SK-N-SH (cell line): ENCODE measurements around the gene PUM1. TPM values are rescaled to one million over a fixed set of nuclear protein-coding genes. Genes with fewer than 3 reads are reported as not detected.

Experiments used
- CTCF ChIA-PET: fragments of 300-600, 350-600 bp; formaldehyde crosslinking; extraction: SDS; loops from one replicate; lab custom pipeline; 2021; lab: Yijun Ruan, JAX
- POLR2A ChIA-PET: fragments of 350-600 bp; sonication (Branson Sonifier 250); formaldehyde crosslinking; extraction: SDS; loops from one replicate; lab custom pipeline; 2020; ENCODE audit warnings: antibody characterized with exemption, inconsistent platforms; lab: Yijun Ruan, JAX
- DNase-seq: peaks from one replicate; pipeline ENCODE4 v3.0.0; 2012
- H2AFZ ChIP-seq: fragments of 200-600 bp; sonication (generic); 2 replicates; pipeline ENCODE4 v1.8.1; 2016; ENCODE audit warnings: antibody characterized with exemption, mild to moderate bottlenecking, low read depth
- H3F3A ChIP-seq: fragments of 200-600 bp; sonication (generic); replicated peaks from 2 replicates; pipeline ENCODE3; 2016; ENCODE audit warnings: antibody characterized with exemption, mild to moderate bottlenecking; ENCODE audit not compliant: insufficient read depth
- H3K27ac ChIP-seq, 2 experiments: fragments of 200-500 bp in 1 of 2; fragments of 200-600 bp in 1 of 2; sonication (Bioruptor generic) in 1 of 2; sonication (generic), shearing (Covaris generic) in 1 of 2; 2 replicates each; pipeline versions ENCODE4 v1.5.1 to v1.6.1; 2014 to 2016; ENCODE audit warnings: low read depth in 2 of 2, inconsistent platforms in 1 of 2, low read length in 1 of 2, mild to moderate bottlenecking in 1 of 2, mixed read lengths in 1 of 2
- H3K27me3 ChIP-seq: fragments of 200-600 bp; sonication (generic), shearing (Covaris generic); 2 replicates; pipeline ENCODE4 v1.6.1; 2016; ENCODE audit warnings: mixed run types; ENCODE audit not compliant: insufficient read depth
- H3K36me3 ChIP-seq, 2 experiments: fragments of 200-500 bp in 1 of 2; fragments of 200-600 bp in 1 of 2; sonication (Bioruptor generic) in 1 of 2; sonication (generic) in 1 of 2; replicated peaks in 1 of 2; 2 replicates each; pipeline versions ENCODE3 to v1.5.1; 2014 to 2016; ENCODE audit warnings: low read length in 1 of 2, mild to moderate bottlenecking in 1 of 2; ENCODE audit not compliant: insufficient read depth in 2 of 2, control insufficient read depth in 1 of 2
- H3K4me1 ChIP-seq, 2 experiments: fragments of 200-500 bp in 1 of 2; fragments of 200-600 bp in 1 of 2; sonication (Bioruptor generic) in 1 of 2; sonication (generic), shearing (Covaris generic) in 1 of 2; 2 replicates each; pipeline versions ENCODE4 v1.5.1 to v1.6.1; 2014 to 2016; ENCODE audit warnings: low read depth in 1 of 2, low read length in 1 of 2, mixed run types in 1 of 2; ENCODE audit not compliant: insufficient read depth in 2 of 2, control insufficient read depth in 1 of 2
- H3K4me2 ChIP-seq: fragments of 200-600 bp; sonication (generic), shearing (Covaris generic); 2 replicates; pipeline ENCODE4 v1.6.1; 2017; ENCODE audit warnings: mixed run types
- H3K4me3 ChIP-seq, 2 experiments: fragments of 200-500 bp in 1 of 2; fragments of 200-600 bp in 1 of 2; sonication (Bioruptor generic) in 1 of 2; sonication (generic), shearing (Covaris generic) in 1 of 2; 2 replicates each; pipeline versions ENCODE4 v1.5.1 to v1.8.1; 2014 to 2016; ENCODE audit warnings: low read depth in 2 of 2, inconsistent platforms in 1 of 2, low read length in 1 of 2, mild to moderate bottlenecking in 1 of 2, mixed read lengths in 1 of 2, moderate library complexity in 1 of 2
- H3K79me2 ChIP-seq: fragments of 200-600 bp; sonication (generic); 2 replicates; pipeline ENCODE4 v1.8.1; 2017; ENCODE audit warnings: mild to moderate bottlenecking; ENCODE audit not compliant: insufficient read depth
- H3K9ac ChIP-seq: fragments of 200-600 bp; sonication (generic); 2 replicates; pipeline ENCODE4 v1.6.1; 2017; ENCODE audit warnings: mixed run types
- H3K9me2 ChIP-seq: fragments of 200-600 bp; sonication (generic); 2 replicates; pipeline ENCODE4 v1.6.1; 2017; ENCODE audit warnings: mixed run types
- H3K9me3 ChIP-seq: fragments of 200-600 bp; sonication (generic); 2 replicates; pipeline ENCODE4 v1.6.1; 2017; ENCODE audit warnings: mixed run types, mild to moderate bottlenecking, moderate library complexity
- H4K20me1 ChIP-seq: fragments of 200-600 bp; sonication (generic); 2 replicates; pipeline ENCODE4 v1.6.1; 2017; ENCODE audit warnings: mild to moderate bottlenecking, mixed run types; ENCODE audit not compliant: insufficient read depth
- CTCF ChIP-seq: fragments of 200-600 bp; sonication (generic); IDR thresholded peaks from 2 replicates; pipeline ENCODE4 v1.6.1; 2017; ENCODE audit warnings: antibody characterized with exemption, mild to moderate bottlenecking, moderate library complexity
- EP300 ChIP-seq, 2 experiments: IDR thresholded peaks; 2 replicates each; pipeline versions ENCODE4 v1.4.0 to v1.6.1; 2012; ENCODE audit warnings: borderline replicate concordance in 1 of 2, low read depth in 1 of 2, low read length in 1 of 2
- JUND ChIP-seq: IDR thresholded peaks from 2 replicates; pipeline ENCODE4 v1.4.0; 2012
- SMC3 ChIP-seq: IDR thresholded peaks from 2 replicates; pipeline ENCODE4 v1.6.1; 2012; ENCODE audit warnings: low read depth, low read length, improper control_type of control experiment
- TCF12 ChIP-seq: IDR thresholded peaks from 2 replicates; pipeline ENCODE4 v1.4.0; 2012
- USF2 ChIP-seq: fragments of 150-350 bp; IDR thresholded peaks from 2 replicates; pipeline ENCODE4 v1.6.1; 2017; ENCODE audit warnings: antibody characterized with exemption, low read length, low read depth, borderline replicate concordance
- YY1 ChIP-seq: IDR thresholded peaks from 2 replicates; pipeline ENCODE4 v1.4.0; 2012; ENCODE audit warnings: low read depth, mild to moderate bottlenecking
- WGBS: methylation state at CpG from one replicate; pipeline ENCODE4 v1.1.6; 2017; ENCODE audit warnings: low lambda C conversion rate; 5-methylcytosine and 5-hydroxymethylcytosine counted together
- polyA plus RNA-seq, 3 experiments: library from polyadenylated mRNA; depleted of rRNA; stranded (reverse); fragments of >200 nt; gene quantifications; 2 replicates each; pipeline ENCODE4 v1.2.3, GENCODE V29; 2012

PUM1 gene
- polyA plus RNA-seq, 1 of the 3 experiments (the other 2 are of a cell fraction), result 66.7 TPM

- ChIA-PET CTCF (interaction anchor here (1.1 to 2.5 kb wide), 2 partner anchors 13 to 53 kb away, joined by 3 to 5 read pairs; no protein-coding TSS in a partner anchor), POLR2A (no interaction called here)
- TF ChIP-seq USF2, result no peak
- TF ChIP-seq SMC3, result no peak
- Histone ChIP-seq H3K9me3 (no peaks in the 10 kb centered on the region), H3K4me1 (peaks cover 9 to 17% of the 10 kb centered on the region in 2 experiments), H3K27ac (peak overlapping the region in 1 of 2 experiments; percentile 47; a peak in 1 of 4 replicates), H3F3A (peaks cover 9% of the 10 kb centered on the region), H3K4me3 (no peak overlapping the region), H3K9ac (no peak overlapping the region), H3K36me3 (peaks cover 42 to 57% of the 10 kb centered on the region in 2 experiments), H2AFZ (no peak overlapping the region), H3K4me2 (no peak overlapping the region), H4K20me1 (peaks cover 29% of the 10 kb centered on the region), H3K9me2 (no peaks in the 10 kb centered on the region), H3K27me3 (no peaks in the 10 kb centered on the region), H3K79me2 (peaks cover 94% of the 10 kb centered on the region)
- no peak for DNase-seq
- 100% methylated on average over 2 of the region's 2 CpGs for WGBS
Measured at GRCh38 chr1:30977511-30977910, 88.0 kb downstream of the PUM1 start.

GRCh38 chr1:30977105-30977504, 88.4 kb downstream of the PUM1 start:
- no peaks in the 10 kb centered on the region for H3K27me3 ChIP-seq
- POLR2A ChIA-PET, result no interaction called here
- H3K79me2 ChIP-seq, result peaks cover 91% of the 10 kb centered on the region
- no peaks in the 10 kb centered on the region for H3K9me3 ChIP-seq
- peaks cover 9% of the 10 kb centered on the region for H3F3A ChIP-seq
- H3K9me2 ChIP-seq, result no peaks in the 10 kb centered on the region
- H3K4me2 ChIP-seq, result peak overlapping the region; percentile 20; the same call in 1 of the 2 replicates
- TF ChIP-seq CTCF (peak; percentile 40; the same call in 1 of the 2 replicates), JUND (no peak)
- peaks cover 25% of the 10 kb centered on the region for H4K20me1 ChIP-seq
- H3K27ac ChIP-seq, result peak overlapping the region; percentile 35 to 47; a peak in 2 of 4 replicates
- H2AFZ ChIP-seq, result no peak overlapping the region
- no peak overlapping the region for H3K4me3 ChIP-seq
- H3K4me1 ChIP-seq, result peaks cover 6 to 17% of the 10 kb centered on the region in 2 experiments
- no peak for DNase-seq
- H3K36me3 ChIP-seq, result peaks cover 40 to 57% of the 10 kb centered on the region in 2 experiments
- CTCF ChIA-PET, result interaction anchor here (1.1 to 2.5 kb wide), 2 partner anchors 14 to 54 kb away, joined by 3 to 5 read pairs; no protein-coding TSS in a partner anchor
- no peak overlapping the region for H3K9ac ChIP-seq
- 90% methylated on average over 5 of the region's 5 CpGs for WGBS

GRCh38 chr1:30976143-30976542, 89.4 kb downstream of the PUM1 start:
- Histone ChIP-seq H4K20me1 (peaks cover 15% of the 10 kb centered on the region), H3K9ac (peak overlapping the region; percentile 10; the same call in 1 of the 2 replicates), H3K9me3 (no peaks in the 10 kb centered on the region), H3K4me3 (no peak overlapping the region), H3K4me1 (peaks cover 6 to 17% of the 10 kb centered on the region in 2 experiments), H3K36me3 (peaks cover 39 to 58% of the 10 kb centered on the region in 2 experiments)
- no peak for DNase-seq
- POLR2A ChIA-PET, result no interaction called here
- TF ChIP-seq YY1, result no peak
- TF ChIP-seq EP300 (IDR thresholded peaks at IDR 0.05; ENCODE audit: borderline replicate concordance in 1 of 2, low read depth in 1 of 2, low read length in 1 of 2), result peak in 1 of 2 experiments; percentile 38; a peak in 1 of 4 replicates
- TF ChIP-seq TCF12, result no peak
- TF ChIP-seq, all 33 proteins: peak for 1
- Histone ChIP-seq H3K27me3 (no peaks in the 10 kb centered on the region), H3F3A (peaks cover 9% of the 10 kb centered on the region), H3K79me2 (peaks cover 90% of the 10 kb centered on the region), H3K4me2 (peak overlapping the region; percentile 20; the same call in 1 of the 2 replicates), H2AFZ (no peak overlapping the region), H3K9me2 (no peaks in the 10 kb centered on the region), H3K27ac (peak overlapping the region; percentile 47 to 64; a peak in 3 of 4 replicates)
- 48% methylated on average over 2 of the region's 2 CpGs for WGBS
- CTCF ChIA-PET, result interaction anchor here (1.1 to 1.6 kb wide), 4 partner anchors 9 to 175 kb away, joined by 3 to 10 read pairs (median 4); no protein-coding TSS in a partner anchor
